Measurements from ENCODE around the gene LIM2. TPM values are rescaled to one million over a fixed set of nuclear protein-coding genes. Genes with fewer than 3 reads are reported as not detected.
A peak's percentile ranks its signal among the peaks of the same experiment; 100 is the strongest.

Gene LIM2
- total RNA-seq, 1 experiment from 2014 or later, result not detected

GRCh38 chr19:51345076-51345620 lies 42.6 kb downstream of the LIM2 start:
- Histone ChIP-seq H3K27ac (no peak overlapping the region), H3K4me1 (replicated peaks; ENCODE audit: insufficient read depth) (peaks cover 17% of the 10 kb centered on the region), H3K36me3 (ENCODE audit: low read depth) (no peaks in the 10 kb centered on the region), H3K27me3 (ENCODE audit: insufficient read depth, low read depth) (no peaks in the 10 kb centered on the region), H3K9me3 (ENCODE audit: insufficient read depth, low read depth) (no peaks in the 10 kb centered on the region), H2AFZ (no peak overlapping the region), H3K4me2 (no peak overlapping the region), H4K20me1 (ENCODE audit: insufficient read depth) (no peaks in the 10 kb centered on the region; the same call in none of the 2 replicates), H3K9me2 (ENCODE audit: insufficient read depth) (no peaks in the 10 kb centered on the region), H3K4me3 (no peak overlapping the region), H3K79me2 (ENCODE audit: low read depth) (no peaks in the 10 kb centered on the region), H3F3A (ENCODE audit: insufficient read depth, low read depth) (peaks cover 35% of the 10 kb centered on the region)
- DNase-seq, result no peak
- intact Hi-C loops (cut with micrococcal nuclease; ENCODE audit: unreplicated experiment), result no loop called here
- no peak for TF ChIP-seq CTCF (conservative IDR thresholded peaks at IDR 0.05)
- no peak for TF ChIP-seq EZH2 (IDR thresholded peaks at IDR 0.05; ENCODE audit: low read depth)
- POLR2A ChIA-PET (ENCODE audit: unreplicated experiment), result no interaction called here
- CTCF ChIA-PET, result no interaction called here
- BruUV-seq (replicated peaks), result no TSS peak

- no peaks in the 10 kb centered on the region for H3K27me3 ChIP-seq (ENCODE audit: insufficient read depth, low read depth)
- DNase-seq, result no peak
- no peak overlapping the region for H3K27ac ChIP-seq
- H3F3A ChIP-seq (ENCODE audit: insufficient read depth, low read depth), result peaks cover 29% of the 10 kb centered on the region
- no peaks in the 10 kb centered on the region for H3K79me2 ChIP-seq (ENCODE audit: low read depth)
- BruUV-seq (replicated peaks), result no TSS peak
- intact Hi-C loops (cut with micrococcal nuclease; ENCODE audit: unreplicated experiment), result no loop called here
- peaks cover 21% of the 10 kb centered on the region for H3K4me1 ChIP-seq (replicated peaks; ENCODE audit: insufficient read depth)
- H3K9me2 ChIP-seq (ENCODE audit: insufficient read depth), result no peaks in the 10 kb centered on the region
- ChIA-PET CTCF (no interaction called here), POLR2A (ENCODE audit: unreplicated experiment) (interaction anchor here (0.5 kb wide), 1 partner anchor 325 kb away, joined by 14 read pairs; no protein-coding TSS in a partner anchor)
- H4K20me1 ChIP-seq (ENCODE audit: insufficient read depth), result no peaks in the 10 kb centered on the region; the same call in 1 of the 2 replicates
- H3K36me3 ChIP-seq (ENCODE audit: low read depth), result no peaks in the 10 kb centered on the region
- no peak overlapping the region for H3K4me3 ChIP-seq
- no peaks in the 10 kb centered on the region for H3K9me3 ChIP-seq (ENCODE audit: insufficient read depth, low read depth)
- H3K4me2 ChIP-seq, result no peak overlapping the region
- TF ChIP-seq EZH2 (IDR thresholded peaks at IDR 0.05; ENCODE audit: low read depth) (no peak), CTCF (conservative IDR thresholded peaks at IDR 0.05) (no peak)
- H2AFZ ChIP-seq, result no peak overlapping the region
Observed at GRCh38 chr19:51342631-51343569, 44.9 kb downstream of the LIM2 start.

- Histone ChIP-seq H4K20me1 (ENCODE audit: insufficient read depth) (no peaks in the 10 kb centered on the region), H3K27me3 (ENCODE audit: insufficient read depth, low read depth) (no peaks in the 10 kb centered on the region), H3K4me2 (peak within 1 kb of the TSS; percentile 29), H3K9me2 (ENCODE audit: insufficient read depth) (no peaks in the 10 kb centered on the region), H3K4me1 (replicated peaks; ENCODE audit: insufficient read depth) (peaks cover 21% of the 10 kb centered on the region), H3F3A (ENCODE audit: insufficient read depth, low read depth) (peaks cover 29% of the 10 kb centered on the region), H3K9me3 (ENCODE audit: insufficient read depth, low read depth) (no peaks in the 10 kb centered on the region), H3K27ac (no peak within 1 kb of the TSS), H3K4me3 (no peak within 1 kb of the TSS), H3K79me2 (ENCODE audit: low read depth) (no peaks in the 10 kb centered on the region), H3K36me3 (ENCODE audit: low read depth) (no peaks in the 10 kb centered on the region), H2AFZ (no peak within 1 kb of the TSS)
- TF ChIP-seq CTCF (conservative IDR thresholded peaks at IDR 0.05) (no peak), EZH2 (IDR thresholded peaks at IDR 0.05; ENCODE audit: low read depth) (no peak)
- intact Hi-C loops (cut with micrococcal nuclease; ENCODE audit: unreplicated experiment), result no loop called here
- peak; percentile 51 to 56 for DNase-seq
- ChIA-PET POLR2A (ENCODE audit: unreplicated experiment) (interaction anchor here (0.5 kb wide), 1 partner anchor 324 kb away, joined by 14 read pairs; no protein-coding TSS in a partner anchor), CTCF (interaction anchor here (0.6 to 1.0 kb wide), 2 partner anchors 9 to 57 kb away, joined by 3 to 4 read pairs; no protein-coding TSS in a partner anchor)
- BruUV-seq (replicated peaks), result no TSS peak
Observed at GRCh38 chr19:51341976-51342580, 45.7 kb downstream of the LIM2 start, which contains the start of gene VSIG10L. VSIG10L (minus strand) TSS chr19:51342139; CDS start chr19:51342124, 15 bp downstream.

Measured in PC-9 (cell line).